GM18951 (cell line): ENCODE measurements around the gene MACROD1.

ENCODE experiments used
- POLR2A ChIP-seq: IDR thresholded peaks from 4 replicates; pipeline ENCODE4 v1.6.1; 2011; ENCODE audit warnings: mild to moderate bottlenecking; ENCODE audit not compliant: insufficient read length, insufficient read depth; ENCODE audit errors: extremely low read depth
- in situ Hi-C: fragments of 300-500 bp; cut with MboI; formaldehyde crosslinking; loops from one replicate; pipeline ENCODE4 v1.12.0; 2022; ENCODE audit warnings: low sequenced_read_pairs, mixed read lengths, inconsistent platforms; ENCODE audit not compliant: unreplicated experiment

MACROD1 gene

DNA sequence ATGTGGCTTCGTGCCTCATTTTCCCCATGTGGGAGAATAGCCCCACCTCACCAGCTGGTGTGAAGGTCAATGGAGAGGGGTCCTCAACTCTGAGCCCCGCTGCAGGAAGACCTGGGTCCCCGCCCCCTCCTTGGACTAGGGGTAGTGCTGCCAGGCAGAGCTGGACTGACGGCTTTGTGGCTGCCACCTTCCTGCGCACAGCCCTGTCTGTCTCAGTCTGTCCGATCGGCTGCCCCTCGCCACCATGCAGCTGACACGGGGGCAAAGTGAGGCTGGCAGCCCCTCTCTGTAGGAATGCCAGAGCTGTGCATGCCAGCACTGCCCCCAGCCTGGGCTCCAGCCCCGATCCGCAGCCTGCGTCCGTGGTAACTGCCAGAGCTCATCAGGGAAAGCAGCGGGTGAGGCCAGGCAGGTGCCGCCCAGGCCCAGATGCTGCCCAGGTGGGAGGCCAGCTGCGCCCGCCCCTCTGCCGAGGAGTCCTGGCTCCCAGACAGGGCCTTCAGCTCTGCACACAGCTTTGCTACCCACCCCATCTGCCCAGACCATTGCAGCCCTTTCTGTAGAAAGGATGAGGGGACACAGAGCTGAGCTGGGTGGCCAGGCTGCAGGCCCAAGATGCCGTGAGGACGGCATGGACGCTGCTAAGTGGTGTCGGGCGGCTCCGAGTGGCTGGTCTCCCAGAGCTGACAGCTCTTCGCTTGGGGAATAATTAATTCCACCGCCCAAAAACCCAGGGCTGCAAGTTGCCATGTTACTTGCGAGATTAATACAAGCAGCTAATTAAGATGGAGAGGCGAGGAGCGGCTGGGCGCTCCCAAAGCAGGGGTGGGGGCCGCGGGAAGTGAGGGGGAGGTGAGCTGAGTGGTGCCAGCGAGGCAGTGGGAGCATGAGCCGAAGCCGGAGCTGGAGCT lies 149.7 kb downstream of the MACROD1 start:
- TF ChIP-seq POLR2A: no peak
- in situ Hi-C loops: no loop called here

GRCh38 chr11:64015510-64015909 lies 150.4 kb downstream of the MACROD1 start:
- in situ Hi-C loops: no loop called here
- no peak for TF ChIP-seq POLR2A

DNA sequence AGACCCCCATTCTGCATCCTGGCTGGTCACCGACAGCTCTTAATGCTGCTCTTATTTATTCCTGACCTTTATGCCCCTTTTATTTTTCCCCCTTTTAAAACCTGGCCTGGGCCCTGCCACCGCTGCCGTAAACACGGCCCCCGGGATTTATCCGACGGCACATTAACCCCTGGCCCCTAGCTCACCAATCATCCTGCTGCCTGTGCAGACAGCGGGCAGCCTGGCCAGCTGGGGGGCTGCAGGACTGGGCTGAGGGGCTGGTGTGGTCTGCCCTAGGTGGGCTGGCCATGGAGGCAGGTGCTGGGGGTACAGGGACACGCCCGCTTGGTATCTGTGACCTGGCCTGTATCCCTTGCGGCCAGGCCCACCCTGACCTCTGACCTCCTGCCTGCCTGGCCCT lies 151.6 kb downstream of the MACROD1 start:
- no peak for TF ChIP-seq POLR2A
- in situ Hi-C loops: no loop called here

DNA sequence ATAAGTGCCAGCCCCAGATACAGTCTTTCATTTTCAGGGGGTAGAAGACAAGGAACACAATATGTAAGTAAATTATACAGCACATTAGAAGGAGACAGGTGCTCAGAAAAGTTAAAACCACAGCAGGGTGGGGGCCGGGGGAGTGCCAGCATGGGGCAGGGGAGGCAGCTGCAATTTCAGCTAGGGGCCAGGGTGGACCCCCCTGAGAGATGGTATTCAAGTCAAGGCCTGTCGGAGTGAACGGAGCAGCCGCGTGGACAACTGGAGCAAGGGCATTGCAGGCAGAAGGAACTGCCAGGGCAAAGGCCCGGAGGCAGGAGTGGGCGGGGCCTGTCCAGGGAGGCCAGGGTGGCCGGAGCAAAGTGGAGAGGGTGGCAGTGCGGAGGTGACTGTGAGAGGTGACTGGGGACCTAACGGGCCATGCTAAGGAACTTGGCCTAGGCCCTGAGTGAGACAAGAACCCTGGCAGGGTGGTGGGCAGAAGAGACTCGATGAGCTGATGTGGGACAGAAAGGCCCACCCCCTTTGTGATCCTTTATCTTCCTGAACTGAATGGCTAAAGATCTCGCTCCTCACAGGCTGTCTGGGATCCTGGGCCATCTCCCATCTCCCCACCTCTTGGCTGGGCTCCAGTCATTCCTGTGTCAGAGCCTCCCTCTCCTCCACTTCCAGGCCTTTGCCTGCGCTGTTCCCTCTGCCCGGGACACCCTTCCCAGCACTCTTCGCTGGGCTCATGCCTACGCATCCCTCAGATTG lies 152.6 kb downstream of the MACROD1 start:
- no peak for TF ChIP-seq POLR2A
- in situ Hi-C loops: no loop called here

GRCh38 chr11:64011371-64011770 lies 154.5 kb downstream of the MACROD1 start:
- in situ Hi-C loops: no loop called here
- TF ChIP-seq POLR2A: no peak

GRCh38 chr11:64010783-64011182 lies 155.1 kb downstream of the MACROD1 start:
- in situ Hi-C loops: no loop called here
- TF ChIP-seq POLR2A: no peak

- in situ Hi-C loops: no loop called here
- TF ChIP-seq POLR2A: no peak
These were observed 156.2 kb downstream of the MACROD1 start for GRCh38 chr11:64009710-64010109.

DNA sequence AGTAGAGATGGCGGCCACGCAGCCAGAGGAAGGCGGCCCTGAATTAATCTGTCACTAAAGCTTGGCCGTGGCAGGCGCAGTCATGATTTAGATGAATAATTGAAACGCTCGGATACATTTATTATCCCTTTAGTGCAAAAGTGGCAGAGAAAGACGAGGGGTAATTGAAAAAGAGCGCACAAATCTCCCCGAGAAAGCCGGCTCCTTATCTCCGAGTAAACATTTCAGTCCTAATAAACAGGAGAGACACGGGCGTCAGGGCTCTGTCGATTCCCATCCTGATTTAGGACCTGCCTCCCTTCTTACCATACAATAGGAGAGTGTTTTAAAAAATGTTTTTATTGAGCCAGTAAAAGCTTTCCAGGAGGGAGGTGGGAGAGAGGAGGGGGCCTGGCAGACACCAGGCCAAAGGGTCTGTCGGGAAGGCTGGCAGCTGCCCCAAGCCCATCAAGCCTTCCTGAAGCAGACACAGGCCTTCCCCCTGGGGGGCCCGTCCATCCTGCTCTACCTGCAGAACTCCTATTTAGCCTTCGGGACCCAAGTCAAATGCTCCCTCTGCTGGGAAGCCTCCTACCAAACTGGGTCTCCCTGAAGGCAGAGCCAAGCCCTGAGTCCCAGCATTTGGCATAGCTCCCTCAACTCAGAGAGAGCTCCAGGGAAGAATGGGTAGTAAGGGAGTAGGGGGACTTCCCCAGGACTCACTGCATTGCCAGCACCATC lies 156.8 kb downstream of the MACROD1 start:
- TF ChIP-seq POLR2A: no peak
- in situ Hi-C loops: no loop called here

DNA sequence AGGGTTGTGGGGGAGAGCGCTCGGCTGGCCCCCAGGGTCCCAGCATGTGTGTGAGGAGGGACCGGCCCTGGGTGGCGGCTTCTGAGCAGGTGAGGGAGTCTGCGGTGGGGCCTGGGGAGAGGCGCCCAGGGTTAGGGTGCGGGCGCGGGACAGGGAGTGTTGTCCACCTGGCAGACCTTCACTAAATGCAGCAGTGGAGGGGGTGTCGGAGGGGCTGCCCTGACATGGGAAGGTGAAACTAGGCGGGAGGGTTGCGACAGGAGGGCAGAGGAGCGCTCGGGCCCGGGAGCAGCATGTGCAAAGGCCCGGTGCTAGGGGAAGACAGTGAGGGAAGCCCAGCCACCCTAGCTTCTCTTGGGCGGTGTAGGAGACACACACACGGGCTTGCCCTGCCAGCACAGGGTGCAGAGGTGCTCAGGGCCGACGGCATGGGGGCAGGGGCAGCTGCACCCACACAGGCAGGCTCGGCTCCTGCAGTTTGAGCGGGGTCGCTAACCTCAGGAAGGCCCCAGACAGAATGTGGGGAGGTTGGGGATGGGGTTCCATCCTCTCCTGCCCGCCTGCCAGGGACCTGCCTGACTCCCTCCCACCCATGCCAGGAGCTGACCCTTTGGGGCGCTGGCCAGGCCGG lies 157.5 kb downstream of the MACROD1 start:
- no peak for TF ChIP-seq POLR2A
- in situ Hi-C loops: no loop called here

DNA sequence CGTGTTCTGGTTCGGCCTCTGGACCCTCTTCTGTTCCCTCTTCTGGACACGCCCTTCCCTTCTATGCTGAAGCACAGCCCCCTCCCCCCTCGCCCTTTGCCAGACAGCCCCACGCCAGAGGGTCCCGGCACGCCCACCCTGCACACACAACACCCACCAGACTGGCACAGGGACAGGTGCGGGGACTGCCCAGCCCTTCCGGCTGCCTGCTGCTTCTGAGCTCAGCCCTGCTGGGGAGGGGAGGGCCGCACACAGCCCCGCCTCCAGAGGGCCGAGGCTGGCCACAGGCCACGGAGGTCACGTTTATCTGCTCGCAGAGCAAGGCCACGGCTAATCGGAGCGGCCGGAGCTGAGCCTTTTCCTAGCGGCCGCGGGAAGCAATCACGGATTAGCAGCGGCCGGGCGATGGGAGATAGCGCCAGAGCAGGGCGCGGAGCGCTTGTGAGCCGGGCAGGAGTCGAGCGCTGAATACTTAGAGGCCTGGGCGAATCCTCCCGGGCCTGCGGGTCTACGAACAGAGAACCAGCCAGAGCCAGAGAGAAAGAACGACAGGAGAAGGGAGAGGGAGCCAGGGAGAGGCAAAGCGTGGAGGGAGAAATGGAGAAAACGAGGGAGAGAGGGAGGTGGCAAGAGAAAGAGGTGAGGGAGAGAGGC lies 158.2 kb downstream of the MACROD1 start:
- in situ Hi-C loops: no loop called here
- no peak for TF ChIP-seq POLR2A

DNA sequence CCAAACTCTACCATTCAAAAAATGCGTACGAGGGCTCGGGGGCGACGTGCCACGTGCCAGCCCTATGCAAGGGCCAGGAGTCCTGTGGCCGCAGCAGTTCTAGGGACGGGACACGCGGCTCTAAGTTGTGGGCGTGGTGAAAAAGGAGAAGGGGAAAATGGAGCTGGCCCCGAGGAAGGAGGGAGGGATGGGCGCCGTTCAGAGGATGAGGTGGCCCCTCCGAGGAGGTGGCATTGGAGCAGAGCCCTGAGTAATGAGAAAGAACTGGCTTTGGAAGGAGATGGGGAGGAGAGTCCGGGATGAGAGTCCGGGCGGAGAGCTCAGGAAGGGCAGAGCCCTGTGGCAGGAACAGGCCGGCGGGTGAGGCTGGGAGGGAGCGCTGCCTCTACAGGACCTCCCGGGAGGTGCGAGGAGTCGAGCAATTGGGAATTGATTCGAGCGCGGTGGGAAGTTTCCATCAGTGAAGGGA lies 158.7 kb downstream of the MACROD1 start:
- no peak for TF ChIP-seq POLR2A
- in situ Hi-C loops: no loop called here

DNA sequence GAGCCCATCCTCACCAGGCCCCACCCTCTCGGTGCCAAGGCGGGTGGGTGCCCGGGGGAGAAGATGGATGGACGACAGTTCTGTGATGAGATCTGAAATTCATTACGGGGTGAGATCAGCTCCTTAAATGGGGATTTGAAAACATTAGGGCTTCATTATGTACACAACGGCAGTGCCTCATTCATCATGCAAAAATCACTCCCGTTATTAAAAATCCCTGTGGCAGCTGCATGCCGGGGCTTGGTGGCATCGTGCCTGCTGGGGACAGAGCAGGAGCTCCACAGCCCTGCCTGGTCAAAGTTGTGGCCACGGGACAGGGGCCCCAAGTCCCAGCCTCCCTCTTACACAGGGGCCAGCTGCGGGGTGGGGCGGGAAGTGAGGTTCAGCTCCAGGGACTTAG lies 159.5 kb downstream of the MACROD1 start:
- in situ Hi-C loops: no loop called here

More for the DNA sequence above, 159.5 kb downstream of the MACROD1 start:
- TF ChIP-seq POLR2A: no peak
